Keratinocyte (primary cell): ENCODE data around the gene NOL7. TPM values are rescaled to one million over a fixed set of nuclear protein-coding genes. Genes with fewer than 3 reads are reported as not detected.
A peak's percentile ranks its signal among the peaks of the same experiment; 100 is the strongest.

Experiments
- DNase-seq: peaks from one replicate; pipeline ENCODE4 v3.0.0-alpha.2; 2011; ENCODE audit warnings: low read depth, missing footprints, low spot score
- FAIRE-seq: peaks from 2 replicates; lab custom pipeline; 2011; peaks lifted over from hg19 to GRCh38; lab: Jason Lieb, UNC
- H2AFZ ChIP-seq: 2 replicates; pipeline ENCODE4 v1.6.0; 2012; ENCODE audit warnings: low read length, control low read depth, inconsistent platforms; ENCODE audit not compliant: control insufficient read depth
- H3K27ac ChIP-seq: 2 replicates; pipeline ENCODE4 v1.5.1; 2011; ENCODE audit warnings: low read length; ENCODE audit not compliant: control insufficient read depth, insufficient read depth
- H3K27me3 ChIP-seq: 3 replicates; pipeline ENCODE4 v1.6.0; 2011; ENCODE audit warnings: low read length; ENCODE audit not compliant: control insufficient read depth, insufficient read depth; ENCODE audit errors: extremely low read depth
- H3K36me3 ChIP-seq, 2 experiments: 2 replicates in 1 of 2; 3 replicates in 1 of 2; pipeline ENCODE4 v1.5.1; 2011; ENCODE audit warnings: low read length in 2 of 2, mild to moderate bottlenecking in 1 of 2; ENCODE audit not compliant: control insufficient read depth in 2 of 2, insufficient read depth in 2 of 2; ENCODE audit errors: extremely low read depth in 1 of 2
- H3K4me1 ChIP-seq: 3 replicates; pipeline ENCODE4 v1.5.1; 2011; ENCODE audit warnings: low read length; ENCODE audit not compliant: control insufficient read depth, insufficient read depth; ENCODE audit errors: extremely low read depth
- H3K4me2 ChIP-seq: 3 replicates; pipeline ENCODE4 v1.6.0; 2011; ENCODE audit warnings: low read depth, low read length; ENCODE audit not compliant: control insufficient read depth, insufficient read depth; ENCODE audit errors: extremely low read depth
- H3K4me3 ChIP-seq, 3 experiments: fragments of 200-600 bp in 1 of 3; sonication (generic) in 1 of 3; 2 replicates in 2 of 3; 3 replicates in 1 of 3; pipeline ENCODE4 v1.5.1; 2011 to 2016; ENCODE audit warnings: low read length in 3 of 3, mild to moderate bottlenecking in 3 of 3, control low read depth in 2 of 3, inconsistent platforms in 1 of 3, low read depth in 1 of 3, mixed read lengths in 1 of 3, mixed run types in 1 of 3, moderate library complexity in 1 of 3; ENCODE audit not compliant: control insufficient read depth in 2 of 3, insufficient read depth in 2 of 3; ENCODE audit errors: extremely low read depth in 1 of 3
- H3K79me2 ChIP-seq: 2 replicates; pipeline ENCODE4 v1.6.0; 2012; ENCODE audit warnings: low read length; ENCODE audit not compliant: control insufficient read depth, insufficient read depth
- H3K9ac ChIP-seq: 3 replicates; pipeline ENCODE4 v1.6.0; 2011; ENCODE audit warnings: low read length; ENCODE audit not compliant: control insufficient read depth, insufficient read depth; ENCODE audit errors: extremely low read depth
- H3K9me1 ChIP-seq: 3 replicates; pipeline ENCODE4 v1.6.0; 2011; ENCODE audit warnings: low read length; ENCODE audit not compliant: control insufficient read depth, insufficient read depth; ENCODE audit errors: extremely low read depth
- H3K9me3 ChIP-seq: 2 replicates; pipeline ENCODE4 v1.5.1; 2012; ENCODE audit warnings: low read depth, low read length; ENCODE audit not compliant: control insufficient read depth
- H4K20me1 ChIP-seq: 3 replicates; pipeline ENCODE4 v1.6.0; 2011; ENCODE audit warnings: low read length; ENCODE audit not compliant: control insufficient read depth, insufficient read depth; ENCODE audit errors: extremely low read depth
- EZH2 ChIP-seq: IDR thresholded peaks from one replicate; pipeline ENCODE4 v1.6.1; 2012; ENCODE audit warnings: inconsistent platforms, mild to moderate bottlenecking, low read length, moderate library complexity
- dilution Hi-C: fragments of 300-500 bp; cut with MboI; formaldehyde crosslinking; loops from one replicate; pipeline ENCODE4 v1.7.0; 2020; ENCODE audit warnings: low sequenced_read_pairs; ENCODE audit not compliant: extremely low pct_ligation_motif_present
- polyA minus RNA-seq, 3 experiments: library from RNA; depleted of rRNA, polyadenylated mRNA; stranded (reverse); fragments of >200 nt; gene quantifications; 1 replicate in 1 of 3; 2 replicates in 1 of 3; 3 replicates in 1 of 3; pipeline ENCODE4 v1.2.3, GENCODE V29; 2011
- polyA plus RNA-seq, 5 experiments: library from polyadenylated mRNA; depleted of rRNA in 3 of 5; stranded (reverse) in 3 of 5; stranded (forward) in 1 of 5; unstranded in 1 of 5; fragments of >200 nt; gene quantifications; 1 replicate in 1 of 5; 2 replicates in 3 of 5; 3 replicates in 1 of 5; pipeline versions ENCODE4 v1.2.1 to v1.2.3, GENCODE V29; 2011 to 2012; ENCODE audit warnings: missing spikeins in 2 of 5, low read depth in 1 of 5, low replicate concordance in 1 of 5
- TF ChIP-seq, protein P1 (sequence below), 3 experiments: IDR thresholded peaks in 1 of 3; conservative IDR thresholded peaks in 1 of 3; optimal IDR thresholded peaks in 1 of 3; 2 replicates in 2 of 3; 3 replicates in 1 of 3; pipeline versions ENCODE3 to v1.5.1; 2011; ENCODE audit warnings: low read length in 3 of 3, mild to moderate bottlenecking in 3 of 3, moderate library complexity in 2 of 3, control low read depth in 1 of 3, inconsistent platforms in 1 of 3; ENCODE audit not compliant: insufficient read depth in 2 of 3; ENCODE audit errors: extremely low read depth in 1 of 3

Gene NOL7
- polyA plus RNA-seq (20.1 to 45.3 TPM (median 42.8 TPM) in 3 replicates), polyA minus RNA-seq (0.98 to 5.3 TPM (median 1.4 TPM) in 3 replicates)
- polyA plus RNA-seq (2011; ENCODE audit: low read depth), result 34.6 TPM
- 35.4 and 48.1 TPM in 2 replicates for polyA plus RNA-seq (2011; cell fraction: cytosol; rRNA removed)
- polyA plus RNA-seq (2011; cell fraction: nucleus; rRNA removed), result 20.7 and 29.4 TPM in 2 replicates
- 50.2 and 66.3 TPM in 2 replicates for polyA plus RNA-seq (2012; ENCODE audit: low replicate concordance)
- polyA minus RNA-seq (2011; cell fraction: cytosol; rRNA and poly(A)+ RNA removed), result 18.8 TPM
- 5.0 and 5.4 TPM in 2 replicates for polyA minus RNA-seq (2011; cell fraction: nucleus; rRNA and poly(A)+ RNA removed)

DNA sequence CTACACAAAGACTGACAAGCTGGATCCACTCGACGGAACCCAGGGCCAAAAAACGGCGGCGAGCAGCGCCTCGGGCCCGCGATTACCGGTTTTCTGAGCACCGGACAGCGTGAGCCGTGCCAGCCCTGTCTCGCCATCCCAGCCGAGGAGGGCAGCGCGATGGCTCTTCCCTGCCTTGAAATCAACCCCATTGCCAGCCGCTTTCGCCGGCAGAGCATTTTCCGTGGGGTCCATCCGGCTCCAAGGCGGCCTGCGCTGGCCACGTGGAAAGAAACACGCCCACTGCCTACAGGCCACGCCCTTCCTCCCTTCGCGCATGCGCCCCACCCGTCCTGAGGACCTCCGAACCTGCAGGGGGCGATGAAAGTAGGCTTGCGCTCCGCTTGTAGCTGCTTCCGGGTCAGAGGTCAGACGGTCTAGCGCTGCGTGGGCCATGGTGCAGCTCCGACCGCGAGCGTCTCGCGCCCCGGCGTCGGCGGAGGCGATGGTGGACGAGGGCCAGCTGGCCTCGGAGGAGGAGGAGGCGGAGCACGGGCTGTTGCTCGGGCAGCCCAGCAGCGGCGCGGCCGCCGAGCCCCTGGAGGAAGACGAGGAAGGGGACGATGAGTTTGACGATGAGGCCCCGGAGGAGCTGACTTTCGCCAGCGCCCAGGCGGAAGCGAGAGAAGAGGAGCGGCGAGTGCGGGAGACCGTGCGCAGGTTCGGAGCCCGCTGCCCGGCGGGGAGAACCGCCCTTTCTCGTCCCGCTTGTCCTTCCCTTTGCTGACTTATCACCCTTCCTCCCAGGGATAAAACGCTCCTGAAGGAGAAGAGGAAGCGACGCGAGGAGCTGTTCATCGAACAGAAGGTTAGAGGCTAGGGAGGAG is at the start of gene NOL7:
TSS of gene NOL7 (plus strand) at position 410 of the 866 bp plus-strand sequence. CDS start at position 434, 24 bp downstream.
- H3K9me3 ChIP-seq, result no peaks in the 10 kb centered on the region
- peak within 1 kb of the TSS; percentile 95 for H3K27ac ChIP-seq
- no peaks in the 10 kb centered on the region for H3K27me3 ChIP-seq
- DNase-seq (peak; percentile 95), FAIRE-seq (peak; percentile 44)
- H3K4me2 ChIP-seq, result peak within 1 kb of the TSS; percentile 95
- peak within 1 kb of the TSS; percentile 98 to 99 (median 99) for H3K4me3 ChIP-seq
- peak within 1 kb of the TSS; percentile 99 for H3K9ac ChIP-seq
- peaks cover 33% of the 10 kb centered on the region for H3K79me2 ChIP-seq
- TF ChIP-seq, protein P1, sequence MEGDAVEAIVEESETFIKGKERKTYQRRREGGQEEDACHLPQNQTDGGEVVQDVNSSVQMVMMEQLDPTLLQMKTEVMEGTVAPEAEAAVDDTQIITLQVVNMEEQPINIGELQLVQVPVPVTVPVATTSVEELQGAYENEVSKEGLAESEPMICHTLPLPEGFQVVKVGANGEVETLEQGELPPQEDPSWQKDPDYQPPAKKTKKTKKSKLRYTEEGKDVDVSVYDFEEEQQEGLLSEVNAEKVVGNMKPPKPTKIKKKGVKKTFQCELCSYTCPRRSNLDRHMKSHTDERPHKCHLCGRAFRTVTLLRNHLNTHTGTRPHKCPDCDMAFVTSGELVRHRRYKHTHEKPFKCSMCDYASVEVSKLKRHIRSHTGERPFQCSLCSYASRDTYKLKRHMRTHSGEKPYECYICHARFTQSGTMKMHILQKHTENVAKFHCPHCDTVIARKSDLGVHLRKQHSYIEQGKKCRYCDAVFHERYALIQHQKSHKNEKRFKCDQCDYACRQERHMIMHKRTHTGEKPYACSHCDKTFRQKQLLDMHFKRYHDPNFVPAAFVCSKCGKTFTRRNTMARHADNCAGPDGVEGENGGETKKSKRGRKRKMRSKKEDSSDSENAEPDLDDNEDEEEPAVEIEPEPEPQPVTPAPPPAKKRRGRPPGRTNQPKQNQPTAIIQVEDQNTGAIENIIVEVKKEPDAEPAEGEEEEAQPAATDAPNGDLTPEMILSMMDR (optimal IDR thresholded peaks at IDR 0.05 in 1 of 3, IDR thresholded peaks at IDR 0.05 in 1 of 3, conservative IDR thresholded peaks at IDR 0.05 in 1 of 3; ENCODE audit: extremely low read depth in 1 of 3, insufficient read depth in 2 of 3, low read length in 3 of 3), result peak; percentile 95 to 100 (median 96)
- TF ChIP-seq EZH2, result no peak
- H3K9me1 ChIP-seq, result no peaks in the 10 kb centered on the region
- H3K36me3 ChIP-seq, result peaks cover 18 to 29% of the 10 kb centered on the region in 2 experiments
- dilution Hi-C loops, result no loop called here
- no peaks in the 10 kb centered on the region for H4K20me1 ChIP-seq
- peaks cover 22% of the 10 kb centered on the region for H3K4me1 ChIP-seq
- peak within 1 kb of the TSS; percentile 92 for H2AFZ ChIP-seq

DNA sequence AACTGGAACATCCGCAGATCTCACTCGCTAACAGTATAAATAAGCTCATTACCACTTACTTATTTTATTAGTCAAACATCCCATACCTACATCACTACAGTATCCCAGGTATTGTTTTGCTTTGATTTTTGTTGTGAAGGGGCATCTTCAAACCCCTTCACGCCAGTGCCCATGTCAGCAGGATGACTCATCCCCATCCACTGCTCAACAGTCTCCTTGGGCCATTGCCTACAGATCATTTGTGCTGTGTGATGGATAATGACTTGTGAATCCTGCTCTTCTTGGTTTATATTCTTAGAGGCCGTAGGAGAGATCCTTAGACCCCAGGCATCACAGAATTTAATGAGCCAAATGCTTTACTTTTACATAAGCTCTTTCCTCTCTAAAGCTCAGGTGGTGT is 49.2 kb upstream of the NOL7 start:
- Histone ChIP-seq H4K20me1 (no peaks in the 10 kb centered on the region), H3K4me1 (no peaks in the 10 kb centered on the region), H3K79me2 (no peaks in the 10 kb centered on the region), H3K36me3 (no peaks in the 10 kb centered on the region), H3K9ac (no peak overlapping the region), H3K4me3 (no peak overlapping the region), H3K9me3 (no peaks in the 10 kb centered on the region), H3K27ac (no peak overlapping the region), H2AFZ (no peak overlapping the region), H3K9me1 (no peaks in the 10 kb centered on the region), H3K4me2 (no peak overlapping the region), H3K27me3 (no peaks in the 10 kb centered on the region)
- TF ChIP-seq, protein P1 (optimal IDR thresholded peaks at IDR 0.05 in 1 of 3, IDR thresholded peaks at IDR 0.05 in 1 of 3, conservative IDR thresholded peaks at IDR 0.05 in 1 of 3; ENCODE audit: extremely low read depth in 1 of 3, insufficient read depth in 2 of 3, low read length in 3 of 3), result no peak
- TF ChIP-seq EZH2, result no peak
- DNase-seq (no peak), FAIRE-seq (no peak)
- dilution Hi-C loops, result no loop called here
